SK-N-SH (cell line): Measurements from ENCODE around the gene HOXB5. TPM values are rescaled to one million over a fixed set of nuclear protein-coding genes. Genes with fewer than 3 reads are reported as not detected.

Experiments
- CTCF ChIA-PET: fragments of 300-600, 350-600 bp; formaldehyde crosslinking; extraction: SDS; loops from one replicate; lab custom pipeline; 2021; lab: Yijun Ruan, JAX
- POLR2A ChIA-PET: fragments of 350-600 bp; sonication (Branson Sonifier 250); formaldehyde crosslinking; extraction: SDS; loops from one replicate; lab custom pipeline; 2020; ENCODE audit warnings: antibody characterized with exemption, inconsistent platforms; lab: Yijun Ruan, JAX
- DNase-seq: peaks from one replicate; pipeline ENCODE4 v3.0.0; 2012
- H2AFZ ChIP-seq: fragments of 200-600 bp; sonication (generic); 2 replicates; pipeline ENCODE4 v1.8.1; 2016; ENCODE audit warnings: antibody characterized with exemption, mild to moderate bottlenecking, low read depth
- H3F3A ChIP-seq: fragments of 200-600 bp; sonication (generic); replicated peaks from 2 replicates; pipeline ENCODE3; 2016; ENCODE audit warnings: antibody characterized with exemption, mild to moderate bottlenecking; ENCODE audit not compliant: insufficient read depth
- H3K27ac ChIP-seq, 2 experiments: fragments of 200-500 bp in 1 of 2; fragments of 200-600 bp in 1 of 2; sonication (Bioruptor generic) in 1 of 2; sonication (generic), shearing (Covaris generic) in 1 of 2; 2 replicates each; pipeline versions ENCODE4 v1.5.1 to v1.6.1; 2014 to 2016; ENCODE audit warnings: low read depth in 2 of 2, inconsistent platforms in 1 of 2, low read length in 1 of 2, mild to moderate bottlenecking in 1 of 2, mixed read lengths in 1 of 2
- H3K27me3 ChIP-seq: fragments of 200-600 bp; sonication (generic), shearing (Covaris generic); 2 replicates; pipeline ENCODE4 v1.6.1; 2016; ENCODE audit warnings: mixed run types; ENCODE audit not compliant: insufficient read depth
- H3K36me3 ChIP-seq, 2 experiments: fragments of 200-500 bp in 1 of 2; fragments of 200-600 bp in 1 of 2; sonication (Bioruptor generic) in 1 of 2; sonication (generic) in 1 of 2; replicated peaks in 1 of 2; 2 replicates each; pipeline versions ENCODE3 to v1.5.1; 2014 to 2016; ENCODE audit warnings: low read length in 1 of 2, mild to moderate bottlenecking in 1 of 2; ENCODE audit not compliant: insufficient read depth in 2 of 2, control insufficient read depth in 1 of 2
- H3K4me1 ChIP-seq, 2 experiments: fragments of 200-500 bp in 1 of 2; fragments of 200-600 bp in 1 of 2; sonication (Bioruptor generic) in 1 of 2; sonication (generic), shearing (Covaris generic) in 1 of 2; 2 replicates each; pipeline versions ENCODE4 v1.5.1 to v1.6.1; 2014 to 2016; ENCODE audit warnings: low read depth in 1 of 2, low read length in 1 of 2, mixed run types in 1 of 2; ENCODE audit not compliant: insufficient read depth in 2 of 2, control insufficient read depth in 1 of 2
- H3K4me2 ChIP-seq: fragments of 200-600 bp; sonication (generic), shearing (Covaris generic); 2 replicates; pipeline ENCODE4 v1.6.1; 2017; ENCODE audit warnings: mixed run types
- H3K4me3 ChIP-seq, 2 experiments: fragments of 200-500 bp in 1 of 2; fragments of 200-600 bp in 1 of 2; sonication (Bioruptor generic) in 1 of 2; sonication (generic), shearing (Covaris generic) in 1 of 2; 2 replicates each; pipeline versions ENCODE4 v1.5.1 to v1.8.1; 2014 to 2016; ENCODE audit warnings: low read depth in 2 of 2, inconsistent platforms in 1 of 2, low read length in 1 of 2, mild to moderate bottlenecking in 1 of 2, mixed read lengths in 1 of 2, moderate library complexity in 1 of 2
- H3K79me2 ChIP-seq: fragments of 200-600 bp; sonication (generic); 2 replicates; pipeline ENCODE4 v1.8.1; 2017; ENCODE audit warnings: mild to moderate bottlenecking; ENCODE audit not compliant: insufficient read depth
- H3K9ac ChIP-seq: fragments of 200-600 bp; sonication (generic); 2 replicates; pipeline ENCODE4 v1.6.1; 2017; ENCODE audit warnings: mixed run types
- H3K9me2 ChIP-seq: fragments of 200-600 bp; sonication (generic); 2 replicates; pipeline ENCODE4 v1.6.1; 2017; ENCODE audit warnings: mixed run types
- H3K9me3 ChIP-seq: fragments of 200-600 bp; sonication (generic); 2 replicates; pipeline ENCODE4 v1.6.1; 2017; ENCODE audit warnings: mixed run types, mild to moderate bottlenecking, moderate library complexity
- H4K20me1 ChIP-seq: fragments of 200-600 bp; sonication (generic); 2 replicates; pipeline ENCODE4 v1.6.1; 2017; ENCODE audit warnings: mild to moderate bottlenecking, mixed run types; ENCODE audit not compliant: insufficient read depth
- CTCF ChIP-seq: fragments of 200-600 bp; sonication (generic); IDR thresholded peaks from 2 replicates; pipeline ENCODE4 v1.6.1; 2017; ENCODE audit warnings: antibody characterized with exemption, mild to moderate bottlenecking, moderate library complexity
- FOXM1 ChIP-seq: IDR thresholded peaks from 2 replicates; pipeline ENCODE4 v1.4.0; 2012; ENCODE audit warnings: low read depth, mild to moderate bottlenecking
- GABPA ChIP-seq: IDR thresholded peaks from 2 replicates; pipeline ENCODE4 v1.4.0; 2012; ENCODE audit warnings: low read depth, mild to moderate bottlenecking
- NFIC ChIP-seq: IDR thresholded peaks from 2 replicates; pipeline ENCODE4 v1.4.0; 2012; ENCODE audit warnings: borderline replicate concordance
- NRF1 ChIP-seq: IDR thresholded peaks from 2 replicates; pipeline ENCODE4 v1.6.1; 2012; ENCODE audit warnings: low read depth, mild to moderate bottlenecking, low read length
- RAD21 ChIP-seq: IDR thresholded peaks from 2 replicates; pipeline ENCODE4 v1.6.1; 2012; ENCODE audit warnings: mild to moderate bottlenecking, low read length
- REST ChIP-seq: IDR thresholded peaks from 2 replicates; pipeline ENCODE4 v1.6.1; 2012; ENCODE audit warnings: mild to moderate bottlenecking, low read depth, low read length, moderate library complexity
- SMC3 ChIP-seq: IDR thresholded peaks from 2 replicates; pipeline ENCODE4 v1.6.1; 2012; ENCODE audit warnings: low read depth, low read length, improper control_type of control experiment
- TAF1 ChIP-seq: IDR thresholded peaks from 2 replicates; pipeline ENCODE4 v1.6.1; 2012; ENCODE audit warnings: low read depth, mild to moderate bottlenecking, low read length, moderate library complexity, borderline replicate concordance
- WGBS: methylation state at CpG from one replicate; pipeline ENCODE4 v1.1.6; 2017; ENCODE audit warnings: low lambda C conversion rate; 5-methylcytosine and 5-hydroxymethylcytosine counted together
- polyA plus RNA-seq, 3 experiments: library from polyadenylated mRNA; depleted of rRNA; stranded (reverse); fragments of >200 nt; gene quantifications; 2 replicates each; pipeline ENCODE4 v1.2.3, GENCODE V29; 2012
- TF ChIP-seq, protein P1 (sequence below): IDR thresholded peaks from 2 replicates; pipeline ENCODE4 v1.4.0; 2012; ENCODE audit warnings: low read depth, borderline replicate concordance
- TF ChIP-seq, protein P2 (sequence below): fragments of 150-350 bp; IDR thresholded peaks from 2 replicates; pipeline ENCODE4 v1.6.1; 2017; ENCODE audit warnings: antibody characterized with exemption, low read length, low read depth, borderline replicate concordance
- TF ChIP-seq, protein P3 (sequence below): fragments of 150-350 bp; IDR thresholded peaks from 2 replicates; pipeline ENCODE4 v1.6.1; 2016; ENCODE audit warnings: mild to moderate bottlenecking, low read depth, low read length

HOXB5 gene
- polyA plus RNA-seq, 1 of the 3 experiments (the other 2 are of a cell fraction) = not detected

GRCh38 chr17:48639982-48640857, 46.6 kb upstream of the HOXB5 start:
- Histone ChIP-seq H3K79me2 (no peaks in the 10 kb centered on the region), H3K27me3 (peaks cover 100% of the 10 kb centered on the region), H3K9ac (no peak overlapping the region), H3K36me3 (no peaks in the 10 kb centered on the region), H3K4me3 (no peak overlapping the region), H3K9me3 (no peaks in the 10 kb centered on the region), H3K4me1 (no peaks in the 10 kb centered on the region), H3K9me2 (no peaks in the 10 kb centered on the region), H3K4me2 (no peak overlapping the region), H2AFZ (no peak overlapping the region), H3K27ac (no peak overlapping the region), H3F3A (no peaks in the 10 kb centered on the region), H4K20me1 (no peaks in the 10 kb centered on the region)
- 22% methylated on average over 6 of the region's 6 CpGs for WGBS
- DNase-seq = no peak
- TF ChIP-seq, protein P1, sequence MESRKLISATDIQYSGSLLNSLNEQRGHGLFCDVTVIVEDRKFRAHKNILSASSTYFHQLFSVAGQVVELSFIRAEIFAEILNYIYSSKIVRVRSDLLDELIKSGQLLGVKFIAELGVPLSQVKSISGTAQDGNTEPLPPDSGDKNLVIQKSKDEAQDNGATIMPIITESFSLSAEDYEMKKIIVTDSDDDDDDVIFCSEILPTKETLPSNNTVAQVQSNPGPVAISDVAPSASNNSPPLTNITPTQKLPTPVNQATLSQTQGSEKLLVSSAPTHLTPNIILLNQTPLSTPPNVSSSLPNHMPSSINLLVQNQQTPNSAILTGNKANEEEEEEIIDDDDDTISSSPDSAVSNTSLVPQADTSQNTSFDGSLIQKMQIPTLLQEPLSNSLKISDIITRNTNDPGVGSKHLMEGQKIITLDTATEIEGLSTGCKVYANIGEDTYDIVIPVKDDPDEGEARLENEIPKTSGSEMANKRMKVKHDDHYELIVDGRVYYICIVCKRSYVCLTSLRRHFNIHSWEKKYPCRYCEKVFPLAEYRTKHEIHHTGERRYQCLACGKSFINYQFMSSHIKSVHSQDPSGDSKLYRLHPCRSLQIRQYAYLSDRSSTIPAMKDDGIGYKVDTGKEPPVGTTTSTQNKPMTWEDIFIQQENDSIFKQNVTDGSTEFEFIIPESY = no peak
- TF ChIP-seq SMC3 (no peak), CTCF (no peak), GABPA (no peak), TAF1 (no peak), NRF1 (no peak), NFIC (no peak), RAD21 (no peak), FOXM1 (no peak)
- CTCF ChIA-PET = interaction anchor here (0.6 to 1.3 kb wide), 8 partner anchors 9 to 334 kb away, joined by 3 to 6 read pairs (median 3); no protein-coding TSS in a partner anchor
- POLR2A ChIA-PET = no interaction called here

- H3K27ac ChIP-seq = no peak overlapping the region
- DNase-seq = no peak
- H3K79me2 ChIP-seq = no peaks in the 10 kb centered on the region
- CTCF ChIA-PET = interaction anchor here (0.6 kb wide), 1 partner anchor 348 kb away, joined by 3 read pairs; no protein-coding TSS in a partner anchor
- POLR2A ChIA-PET = no interaction called here
- H3K4me3 ChIP-seq = no peak overlapping the region
- peaks cover 100% of the 10 kb centered on the region for H3K27me3 ChIP-seq
- H3K36me3 ChIP-seq = no peaks in the 10 kb centered on the region
- H3K4me1 ChIP-seq = no peaks in the 10 kb centered on the region
- 0% methylated on average over 2 of the region's 5 CpGs for WGBS
- no peaks in the 10 kb centered on the region for H3K9me3 ChIP-seq
- TF ChIP-seq REST (no peak), SMC3 (no peak)
- TF ChIP-seq, protein P2, sequence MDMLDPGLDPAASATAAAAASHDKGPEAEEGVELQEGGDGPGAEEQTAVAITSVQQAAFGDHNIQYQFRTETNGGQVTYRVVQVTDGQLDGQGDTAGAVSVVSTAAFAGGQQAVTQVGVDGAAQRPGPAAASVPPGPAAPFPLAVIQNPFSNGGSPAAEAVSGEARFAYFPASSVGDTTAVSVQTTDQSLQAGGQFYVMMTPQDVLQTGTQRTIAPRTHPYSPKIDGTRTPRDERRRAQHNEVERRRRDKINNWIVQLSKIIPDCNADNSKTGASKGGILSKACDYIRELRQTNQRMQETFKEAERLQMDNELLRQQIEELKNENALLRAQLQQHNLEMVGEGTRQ = no peak
- TF ChIP-seq, protein P3, sequence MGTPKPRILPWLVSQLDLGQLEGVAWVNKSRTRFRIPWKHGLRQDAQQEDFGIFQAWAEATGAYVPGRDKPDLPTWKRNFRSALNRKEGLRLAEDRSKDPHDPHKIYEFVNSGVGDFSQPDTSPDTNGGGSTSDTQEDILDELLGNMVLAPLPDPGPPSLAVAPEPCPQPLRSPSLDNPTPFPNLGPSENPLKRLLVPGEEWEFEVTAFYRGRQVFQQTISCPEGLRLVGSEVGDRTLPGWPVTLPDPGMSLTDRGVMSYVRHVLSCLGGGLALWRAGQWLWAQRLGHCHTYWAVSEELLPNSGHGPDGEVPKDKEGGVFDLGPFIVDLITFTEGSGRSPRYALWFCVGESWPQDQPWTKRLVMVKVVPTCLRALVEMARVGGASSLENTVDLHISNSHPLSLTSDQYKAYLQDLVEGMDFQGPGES = no peak
- H3K9ac ChIP-seq = no peak overlapping the region
- H4K20me1 ChIP-seq = no peaks in the 10 kb centered on the region
- H3K9me2 ChIP-seq = no peaks in the 10 kb centered on the region
- no peaks in the 10 kb centered on the region for H3F3A ChIP-seq
- no peak overlapping the region for H2AFZ ChIP-seq
- H3K4me2 ChIP-seq = no peak overlapping the region
These were observed 45.6 kb upstream of the HOXB5 start for GRCh38 chr17:48639136-48639535.
